Measurements from ENCODE around the gene SPINT2.

SPINT2 gene

DNA sequence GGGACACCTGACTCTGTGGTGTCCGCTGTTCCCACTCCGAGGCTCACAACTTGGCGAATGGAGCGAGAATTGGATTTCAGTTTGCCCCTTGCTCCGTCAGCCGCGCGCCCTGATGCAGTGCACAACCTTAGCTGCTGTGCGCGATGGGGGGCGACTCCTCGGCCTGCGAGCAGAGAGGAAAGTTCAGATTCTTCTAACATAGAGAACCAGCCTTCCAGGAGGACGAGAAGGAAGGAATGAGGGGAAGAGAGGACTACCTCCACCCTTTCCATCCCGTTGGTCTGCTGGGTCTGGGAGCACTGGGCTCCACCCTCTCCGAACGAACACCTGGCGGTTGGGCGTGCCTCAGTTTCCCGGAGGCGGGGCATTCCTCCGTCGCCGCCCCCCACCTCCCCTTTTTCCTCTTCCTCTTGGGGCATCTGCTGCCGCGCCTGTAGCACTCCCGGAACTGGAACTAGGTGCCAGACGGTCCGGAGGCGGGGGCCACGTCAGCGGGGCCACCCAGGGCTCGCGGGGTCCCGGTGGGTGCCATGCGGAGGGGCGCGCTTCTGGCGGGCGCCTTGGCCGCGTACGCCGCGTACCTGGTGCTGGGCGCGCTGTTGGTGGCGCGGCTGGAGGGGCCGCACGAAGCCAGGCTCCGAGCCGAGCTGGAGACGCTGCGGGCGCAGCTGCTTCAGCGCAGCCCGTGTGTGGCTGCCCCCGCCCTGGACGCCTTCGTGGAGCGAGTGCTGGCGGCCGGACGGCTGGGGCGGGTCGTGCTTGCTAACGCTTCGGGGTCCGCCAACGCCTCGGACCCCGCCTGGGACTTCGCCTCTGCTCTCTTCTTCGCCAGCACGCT is 55.3 kb downstream of the SPINT2 start, which contains the start of gene KCNK6:
TSS of gene KCNK6 (plus strand) at position 425 of the 838 bp plus-strand sequence. CDS start at position 531, 106 bp downstream.
- no peaks in the 10 kb centered on the region for H3K36me3 ChIP-seq (ENCODE audit: control insufficient read depth, insufficient read depth, low read length)
- peak within 1 kb of the TSS; percentile 76 for H3K9ac ChIP-seq (ENCODE audit: low read depth, low read length)
- H3K9me3 ChIP-seq (ENCODE audit: control insufficient read depth, insufficient read depth, low read length), result no peaks in the 10 kb centered on the region
- H3K4me1 ChIP-seq (ENCODE audit: control insufficient read depth, insufficient read depth, low read length), result no peaks in the 10 kb centered on the region
- H3K4me3 ChIP-seq (ENCODE audit: low read depth, low read length), result peak within 1 kb of the TSS; percentile 77
- peaks cover 16% of the 10 kb centered on the region for H3K27me3 ChIP-seq (ENCODE audit: control insufficient read depth, insufficient read depth, low read length)

DNA sequence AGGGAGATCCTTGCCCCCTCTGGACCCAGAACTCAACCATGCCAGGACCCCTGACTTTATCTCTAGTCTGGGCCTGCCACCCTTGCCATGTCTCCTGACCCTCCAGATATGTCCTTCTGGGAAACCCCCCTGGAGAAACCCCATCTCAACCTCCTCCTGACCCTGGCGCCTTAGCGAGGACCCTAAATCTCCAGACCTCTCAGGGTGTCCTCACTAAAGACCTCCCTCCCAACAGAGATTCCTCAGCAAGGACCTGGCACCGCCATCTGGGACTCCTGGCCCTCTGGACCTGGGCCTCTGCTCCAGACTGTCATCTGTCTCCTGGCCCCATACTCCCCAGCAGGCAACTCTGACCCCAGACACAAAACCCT is 56.6 kb downstream of the SPINT2 start:
- H3K4me3 ChIP-seq (ENCODE audit: low read depth, low read length), result peak overlapping the region; percentile 77
- no peak overlapping the region for H3K9ac ChIP-seq (ENCODE audit: low read depth, low read length)
- H3K9me3 ChIP-seq (ENCODE audit: control insufficient read depth, insufficient read depth, low read length), result no peaks in the 10 kb centered on the region
- no peaks in the 10 kb centered on the region for H3K4me1 ChIP-seq (ENCODE audit: control insufficient read depth, insufficient read depth, low read length)
- no peaks in the 10 kb centered on the region for H3K36me3 ChIP-seq (ENCODE audit: control insufficient read depth, insufficient read depth, low read length)
- H3K27me3 ChIP-seq (ENCODE audit: control insufficient read depth, insufficient read depth, low read length), result peaks cover 16% of the 10 kb centered on the region

DNA sequence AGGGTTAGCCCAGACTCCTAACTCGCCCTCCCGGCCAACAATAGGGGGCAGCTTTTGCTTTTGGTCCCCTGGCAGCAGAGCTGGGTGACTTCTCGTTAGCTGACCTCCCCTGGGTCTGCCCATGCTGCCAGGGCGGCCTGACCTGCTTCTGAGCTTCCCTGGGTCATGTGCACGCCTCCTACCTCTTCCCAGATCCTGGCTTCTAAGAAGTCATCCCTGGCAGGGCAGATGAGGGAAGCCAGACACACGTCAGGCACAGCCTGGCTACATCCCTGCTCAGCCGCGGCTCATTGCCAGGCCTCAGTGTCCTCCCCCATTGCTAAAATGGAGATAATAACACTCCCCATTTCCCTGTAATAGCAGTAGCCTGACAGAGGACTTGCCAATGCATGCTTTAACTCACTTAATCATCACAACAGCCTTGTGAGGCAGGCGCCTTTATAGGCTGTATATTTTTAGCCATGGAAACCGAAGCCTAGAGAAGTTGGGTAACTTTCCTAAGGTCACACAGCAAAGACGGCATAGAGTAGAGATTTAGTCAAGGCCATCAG is 57.3 kb downstream of the SPINT2 start:
- H3K9ac ChIP-seq (ENCODE audit: low read depth, low read length), result no peak overlapping the region
- H3K9me3 ChIP-seq (ENCODE audit: control insufficient read depth, insufficient read depth, low read length), result no peaks in the 10 kb centered on the region
- H3K4me1 ChIP-seq (ENCODE audit: control insufficient read depth, insufficient read depth, low read length), result no peaks in the 10 kb centered on the region
- H3K27me3 ChIP-seq (ENCODE audit: control insufficient read depth, insufficient read depth, low read length), result peaks cover 16% of the 10 kb centered on the region
- peaks cover 3% of the 10 kb centered on the region for H3K36me3 ChIP-seq (ENCODE audit: control insufficient read depth, insufficient read depth, low read length)
- H3K4me3 ChIP-seq (ENCODE audit: low read depth, low read length), result no peak overlapping the region

GRCh38 chr19:38323291-38323690 is 58.9 kb downstream of the SPINT2 start:
- peaks cover 19% of the 10 kb centered on the region for H3K36me3 ChIP-seq (ENCODE audit: control insufficient read depth, insufficient read depth, low read length)
- no peaks in the 10 kb centered on the region for H3K9me3 ChIP-seq (ENCODE audit: control insufficient read depth, insufficient read depth, low read length)

GRCh38 chr19:38324431-38324830 is 60.1 kb downstream of the SPINT2 start:
- H3K36me3 ChIP-seq (ENCODE audit: control insufficient read depth, insufficient read depth, low read length), result peaks cover 20% of the 10 kb centered on the region
- no peaks in the 10 kb centered on the region for H3K9me3 ChIP-seq (ENCODE audit: control insufficient read depth, insufficient read depth, low read length)
- no peak overlapping the region for H3K4me3 ChIP-seq (ENCODE audit: low read depth, low read length)
- H3K27me3 ChIP-seq (ENCODE audit: control insufficient read depth, insufficient read depth, low read length), result peaks cover 3% of the 10 kb centered on the region
- no peak overlapping the region for H3K9ac ChIP-seq (ENCODE audit: low read depth, low read length)
- no peaks in the 10 kb centered on the region for H3K4me1 ChIP-seq (ENCODE audit: control insufficient read depth, insufficient read depth, low read length)

More at GRCh38 chr19:38323291-38323690, 58.9 kb downstream of the SPINT2 start:
- Histone ChIP-seq H3K4me1 (ENCODE audit: control insufficient read depth, insufficient read depth, low read length) (no peaks in the 10 kb centered on the region), H3K4me3 (ENCODE audit: low read depth, low read length) (no peak overlapping the region), H3K27me3 (ENCODE audit: control insufficient read depth, insufficient read depth, low read length) (peaks cover 14% of the 10 kb centered on the region), H3K9ac (ENCODE audit: low read depth, low read length) (no peak overlapping the region)

GRCh38 chr19:38326591-38326990 is 62.2 kb downstream of the SPINT2 start:
- Histone ChIP-seq H3K4me1 (ENCODE audit: control insufficient read depth, insufficient read depth, low read length) (no peaks in the 10 kb centered on the region), H3K9ac (ENCODE audit: low read depth, low read length) (no peak overlapping the region), H3K36me3 (ENCODE audit: control insufficient read depth, insufficient read depth, low read length) (peaks cover 20% of the 10 kb centered on the region), H3K27me3 (ENCODE audit: control insufficient read depth, insufficient read depth, low read length) (no peaks in the 10 kb centered on the region), H3K4me3 (ENCODE audit: low read depth, low read length) (no peak overlapping the region), H3K9me3 (ENCODE audit: control insufficient read depth, insufficient read depth, low read length) (no peaks in the 10 kb centered on the region)

GRCh38 chr19:38329651-38330050 is 65.3 kb downstream of the SPINT2 start:
- Histone ChIP-seq H3K4me1 (ENCODE audit: control insufficient read depth, insufficient read depth, low read length) (no peaks in the 10 kb centered on the region), H3K9ac (ENCODE audit: low read depth, low read length) (no peak overlapping the region), H3K36me3 (ENCODE audit: control insufficient read depth, insufficient read depth, low read length) (peaks cover 20% of the 10 kb centered on the region), H3K9me3 (ENCODE audit: control insufficient read depth, insufficient read depth, low read length) (no peaks in the 10 kb centered on the region), H3K27me3 (ENCODE audit: control insufficient read depth, insufficient read depth, low read length) (no peaks in the 10 kb centered on the region), H3K4me3 (ENCODE audit: low read depth, low read length) (no peak overlapping the region)

DNA sequence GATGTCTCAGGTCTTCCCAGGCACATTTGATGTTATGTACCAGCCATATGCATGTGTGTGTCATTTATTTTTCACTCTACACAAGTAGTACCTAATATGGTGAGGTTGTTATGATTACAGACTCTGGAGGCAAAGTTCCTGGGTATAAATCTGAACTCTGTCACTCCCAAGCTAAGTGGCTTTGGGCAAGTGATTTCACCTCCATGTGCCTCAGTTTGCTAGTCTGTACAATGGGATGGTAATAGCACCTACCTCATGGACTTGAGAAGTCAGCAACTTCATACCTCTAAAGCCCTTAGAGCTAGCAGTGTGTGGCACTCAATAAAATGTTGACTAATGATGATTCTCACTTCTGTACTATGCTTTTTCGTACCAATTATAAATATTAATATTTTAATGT is 67.4 kb downstream of the SPINT2 start:
- no peaks in the 10 kb centered on the region for H3K9me3 ChIP-seq (ENCODE audit: control insufficient read depth, insufficient read depth, low read length)
- no peaks in the 10 kb centered on the region for H3K4me1 ChIP-seq (ENCODE audit: control insufficient read depth, insufficient read depth, low read length)

GRCh38 chr19:38333245-38333644 is 68.9 kb downstream of the SPINT2 start:
- H3K4me1 ChIP-seq (ENCODE audit: control insufficient read depth, insufficient read depth, low read length), result peaks cover 3% of the 10 kb centered on the region
- H3K9ac ChIP-seq (ENCODE audit: low read depth, low read length), result no peak overlapping the region
- peaks cover 2% of the 10 kb centered on the region for H3K36me3 ChIP-seq (ENCODE audit: control insufficient read depth, insufficient read depth, low read length)
- no peaks in the 10 kb centered on the region for H3K9me3 ChIP-seq (ENCODE audit: control insufficient read depth, insufficient read depth, low read length)
- no peaks in the 10 kb centered on the region for H3K27me3 ChIP-seq (ENCODE audit: control insufficient read depth, insufficient read depth, low read length)
- no peak overlapping the region for H3K4me3 ChIP-seq (ENCODE audit: low read depth, low read length)

More for the DNA sequence above, 67.4 kb downstream of the SPINT2 start:
- H3K4me3 ChIP-seq (ENCODE audit: low read depth, low read length), result no peak overlapping the region
- peaks cover 17% of the 10 kb centered on the region for H3K36me3 ChIP-seq (ENCODE audit: control insufficient read depth, insufficient read depth, low read length)
- H3K27me3 ChIP-seq (ENCODE audit: control insufficient read depth, insufficient read depth, low read length), result no peaks in the 10 kb centered on the region
- H3K9ac ChIP-seq (ENCODE audit: low read depth, low read length), result no peak overlapping the region

- peak overlapping the region; percentile 97 for H3K4me3 ChIP-seq (ENCODE audit: low read depth, low read length)
- peaks cover 3% of the 10 kb centered on the region for H3K4me1 ChIP-seq (ENCODE audit: control insufficient read depth, insufficient read depth, low read length)
- H3K36me3 ChIP-seq (ENCODE audit: control insufficient read depth, insufficient read depth, low read length), result no peaks in the 10 kb centered on the region
- no peaks in the 10 kb centered on the region for H3K9me3 ChIP-seq (ENCODE audit: control insufficient read depth, insufficient read depth, low read length)
- H3K27me3 ChIP-seq (ENCODE audit: control insufficient read depth, insufficient read depth, low read length), result no peaks in the 10 kb centered on the region
- no peak overlapping the region for H3K9ac ChIP-seq (ENCODE audit: low read depth, low read length)
Measured at GRCh38 chr19:38335949-38336637, 71.7 kb downstream of the SPINT2 start.

DNA sequence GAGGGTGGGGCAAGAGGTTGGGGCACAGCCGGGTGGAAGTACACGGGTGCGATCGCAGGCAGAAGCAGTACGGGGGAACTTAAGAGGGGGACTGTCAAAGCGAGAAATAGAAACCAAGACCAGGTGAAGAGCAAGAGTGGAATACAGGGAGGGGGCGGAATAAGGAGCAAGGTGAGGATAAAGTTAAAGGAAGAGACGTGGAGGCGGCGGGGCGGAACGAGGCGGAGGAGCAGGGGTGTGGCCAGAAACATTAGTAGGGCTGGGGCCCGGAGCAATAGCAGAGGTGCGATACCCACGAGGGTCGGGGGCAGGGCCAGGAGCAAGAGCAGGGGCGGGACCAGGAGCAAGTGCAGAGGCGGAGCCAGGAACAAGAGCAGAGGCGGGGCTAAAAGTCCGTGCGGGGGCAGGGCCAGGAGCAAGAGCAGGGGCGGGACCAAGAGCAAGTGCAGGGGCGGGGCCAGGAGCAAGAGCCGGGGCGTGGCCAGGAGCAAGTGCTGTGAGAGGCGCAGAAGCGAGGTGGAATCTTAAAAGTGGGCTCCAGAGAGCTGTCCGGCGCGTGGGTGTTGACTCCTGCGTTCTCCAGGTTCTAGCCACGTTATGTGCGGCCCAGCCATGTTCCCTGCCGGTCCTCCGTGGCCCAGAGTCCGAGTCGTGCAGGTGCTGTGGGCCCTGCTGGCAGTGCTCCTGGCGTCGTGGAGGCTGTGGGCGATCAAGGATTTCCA is 72.4 kb downstream of the SPINT2 start:
- H3K27me3 ChIP-seq (ENCODE audit: control insufficient read depth, insufficient read depth, low read length), result no peaks in the 10 kb centered on the region
- peaks cover 3% of the 10 kb centered on the region for H3K4me1 ChIP-seq (ENCODE audit: control insufficient read depth, insufficient read depth, low read length)
- H3K4me3 ChIP-seq (ENCODE audit: low read depth, low read length), result peak overlapping the region; percentile 97
- peak overlapping the region; percentile 24 for H3K9ac ChIP-seq (ENCODE audit: low read depth, low read length)
- no peaks in the 10 kb centered on the region for H3K9me3 ChIP-seq (ENCODE audit: control insufficient read depth, insufficient read depth, low read length)
- no peaks in the 10 kb centered on the region for H3K36me3 ChIP-seq (ENCODE audit: control insufficient read depth, insufficient read depth, low read length)
